HepG2 (cell line): ENCODE data around the gene CACNA2D3. TPM values are rescaled to one million over a fixed set of nuclear protein-coding genes. Genes with fewer than 3 reads are reported as not detected.

Experiments used
- ATAC-seq: fragments of 200-7000 bp; cut with Tn5 transposase; 3 replicates; pipeline ENCODE4 v1.9.1; 2020; ENCODE audit warnings: mild to moderate bottlenecking, moderate library complexity
- BruUV-seq: library from RNA; stranded (reverse); fragments of 400-500 nt; replicated peaks from 2 replicates; lab custom pipeline; 2021; lab: Mats Ljungman, UMichigan
- CTCF ChIA-PET: fragments of 300-600 bp; formaldehyde crosslinking; extraction: SDS; loops from one replicate; lab custom pipeline; 2021; ENCODE audit warnings: low total read pairs, inconsistent platforms, low intra/inter-chr PET ratio; lab: Yijun Ruan, JAX
- POLR2A ChIA-PET: fragments of 350-600 bp; sonication (Branson Sonifier 250); formaldehyde crosslinking; loops from one replicate; lab custom pipeline; 2020; ENCODE audit warnings: antibody characterized with exemption, inconsistent platforms; lab: Yijun Ruan, JAX
- DNase-seq: peaks from one replicate; pipeline ENCODE4 v3.0.0-alpha.2; 2015; ENCODE audit warnings: low spot score
- FAIRE-seq: peaks from 3 replicates; lab custom pipeline; 2011; peaks lifted over from hg19 to GRCh38; lab: Jason Lieb, UNC
- H2AFZ ChIP-seq: one replicate; pipeline ENCODE4 v1.6.1; 2011; ENCODE audit warnings: low read length, inconsistent platforms
- H3K27ac ChIP-seq: fragments of 300-600 bp; 3 replicates; pipeline ENCODE4 v1.8.0; 2011; ENCODE audit warnings: mixed run types, mild to moderate bottlenecking, mixed read lengths, low read length, inconsistent platforms; ENCODE audit not compliant: insufficient read depth; ENCODE audit errors: extremely low read length
- H3K27me3 ChIP-seq, 2 experiments: fragments of 200-600 bp in 1 of 2; 2 replicates in 1 of 2; 3 replicates in 1 of 2; pipeline versions ENCODE4 v1.6.0 to v1.8.0; 2011; ENCODE audit warnings: low read length in 2 of 2, mild to moderate bottlenecking in 2 of 2, moderate library complexity in 2 of 2, inconsistent platforms in 1 of 2; ENCODE audit not compliant: insufficient read depth in 2 of 2, control insufficient read depth in 1 of 2
- H3K36me3 ChIP-seq, 2 experiments: fragments of 200-600 bp in 1 of 2; replicated peaks in 1 of 2; 2 replicates in 1 of 2; 3 replicates in 1 of 2; pipeline versions ENCODE4 v1.5.1 to v1.8.0; 2011; ENCODE audit warnings: low read length in 2 of 2, inconsistent platforms in 1 of 2; ENCODE audit not compliant: insufficient read depth in 2 of 2, control insufficient read depth in 1 of 2
- H3K4me1 ChIP-seq: 2 replicates; pipeline ENCODE4 v1.5.1; 2012; ENCODE audit warnings: low read length, inconsistent platforms; ENCODE audit not compliant: insufficient read depth
- H3K4me2 ChIP-seq: 2 replicates; pipeline ENCODE4 v1.6.0; 2011; ENCODE audit warnings: low read depth, low read length, inconsistent platforms
- H3K4me3 ChIP-seq, 3 experiments: fragments of 200-600 bp in 1 of 3; sonication (generic), shearing (Covaris generic) in 1 of 3; replicated peaks in 1 of 3; 2 replicates each; pipeline ENCODE4 v1.5.1; 2011 to 2016; ENCODE audit warnings: low read length in 3 of 3, inconsistent platforms in 2 of 3, low read depth in 2 of 3, mild to moderate bottlenecking in 2 of 3, control low read depth in 1 of 3, mixed read lengths in 1 of 3; ENCODE audit not compliant: insufficient read depth in 1 of 3
- H3K79me2 ChIP-seq: one replicate; pipeline ENCODE4 v1.6.1; 2011; ENCODE audit warnings: low read length, inconsistent platforms; ENCODE audit not compliant: insufficient read depth
- H3K9ac ChIP-seq: 2 replicates; pipeline ENCODE4 v1.6.0; 2011; ENCODE audit warnings: mild to moderate bottlenecking, low read depth, low read length, inconsistent platforms; ENCODE audit not compliant: insufficient read depth
- H3K9me3 ChIP-seq: 2 replicates; pipeline ENCODE4 v1.5.1; 2012; ENCODE audit warnings: mild to moderate bottlenecking, low read length
- H4K20me1 ChIP-seq: 2 replicates; pipeline ENCODE4 v1.6.0; 2011; ENCODE audit warnings: inconsistent platforms, mild to moderate bottlenecking, low read length, moderate library complexity; ENCODE audit not compliant: insufficient read depth
- ATF3 ChIP-seq: sonication (generic); formaldehyde crosslinking; IDR thresholded peaks from 2 replicates; pipeline ENCODE4 v1.4.0; 2020; ENCODE audit warnings: missing genetic modification reagents
- CEBPB ChIP-seq: IDR thresholded peaks from 2 replicates; pipeline ENCODE4 v1.6.1; 2011; ENCODE audit warnings: low read depth, low read length, improper control_type of control experiment, borderline replicate concordance
- GLMP ChIP-seq: sonication (generic); formaldehyde crosslinking; IDR thresholded peaks from 2 replicates; pipeline ENCODE4 v1.9.0; 2021; ENCODE audit warnings: missing genetic modification reagents, mild to moderate bottlenecking, borderline replicate concordance
- GTF3A ChIP-seq: sonication (generic); formaldehyde crosslinking; conservative IDR thresholded peaks from 2 replicates; pipeline ENCODE4 v1.4.0; 2020; ENCODE audit warnings: mild to moderate bottlenecking, missing genetic modification reagents
- MIXL1 ChIP-seq: IDR thresholded peaks from 2 replicates; pipeline ENCODE4 v1.6.1; 2016
- NR1H2 ChIP-seq: sonication (generic); formaldehyde crosslinking; IDR thresholded peaks from 2 replicates; pipeline ENCODE4 v1.8.1; 2022; ENCODE audit warnings: low read depth, missing genetic modification reagents, borderline replicate concordance
- POGZ ChIP-seq: sonication (generic); formaldehyde crosslinking; IDR thresholded peaks from 2 replicates; pipeline ENCODE4 v1.4.0; 2020; ENCODE audit warnings: mild to moderate bottlenecking, missing genetic modification reagents
- REXO4 ChIP-seq: sonication (generic); formaldehyde crosslinking; IDR thresholded peaks from 2 replicates; pipeline ENCODE4 v1.8.0; 2022; ENCODE audit warnings: missing genetic modification reagents, mild to moderate bottlenecking, borderline replicate concordance
- ZMYM2 ChIP-seq: sonication (generic); formaldehyde crosslinking; IDR thresholded peaks from 2 replicates; pipeline ENCODE4 v1.8.0; 2022; ENCODE audit warnings: mild to moderate bottlenecking, missing genetic modification reagents
- ZNF460 ChIP-seq: sonication (generic); formaldehyde crosslinking; IDR thresholded peaks from 2 replicates; pipeline ENCODE4 v1.5.1; 2020; ENCODE audit warnings: missing genetic modification reagents, mild to moderate bottlenecking, borderline replicate concordance
- WGBS: methylation state at CpG from one replicate; pipeline ENCODE4 v1.1.6; 2017; ENCODE audit warnings: low lambda C conversion rate; 5-methylcytosine and 5-hydroxymethylcytosine counted together
- in situ Hi-C: cut with HindIII; loops from 2 replicates; pipeline ENCODE4 v1.10.0; 2017; ENCODE audit warnings: low pct_unique_long_range_greater_than_20kb; ENCODE audit not compliant: extremely low pct_ligation_motif_present
- intact Hi-C: fragments of 100-400 bp; cut with micrococcal nuclease; formaldehyde crosslinking; loops from one replicate; pipeline ENCODE4 v1.10.0; 2022; ENCODE audit not compliant: unreplicated experiment
- polyA plus RNA-seq, 8 experiments: library from polyadenylated mRNA; depleted of rRNA in 3 of 8; stranded (reverse) in 7 of 8; unstranded in 1 of 8; fragments of >200 nt; fragmentation: Illumina TruSeq in 4 of 8; extraction: Trizol in 4 of 8; gene quantifications; 2 replicates each; pipeline versions ENCODE4 v1.2.1 to v1.2.3, GENCODE V29; 2011 to 2016; ENCODE audit warnings: low read depth in 4 of 8, missing spikeins in 1 of 8, mixed read lengths in 1 of 8; ENCODE audit not compliant: insufficient read depth in 1 of 8
- total RNA-seq, 5 experiments: library from RNA; depleted of rRNA; stranded (reverse); fragments of >200 nt; fragmentation: Illumina TruSeq; extraction: Trizol; gene quantifications; 2 replicates each; pipeline ENCODE4 v1.2.3, GENCODE V29; 2016; ENCODE audit warnings: low read depth in 1 of 5

The CACNA2D3 gene
- total and polyA plus RNA-seq, 2 of the 13 experiments (the other 11 are each of a cell fraction or from before 2014, with no cell fraction given) = not detected

GRCh38 chr3:54514006-54514405, 391.7 kb downstream of the CACNA2D3 start:
- H3K36me3 ChIP-seq = no peaks in the 10 kb centered on the region
- H3K9me3 ChIP-seq = no peaks in the 10 kb centered on the region
- H3K27me3 ChIP-seq = peaks cover 0 to 6% of the 10 kb centered on the region in 2 experiments; a peak in 3 of 5 replicates
- H4K20me1 ChIP-seq = no peaks in the 10 kb centered on the region
- no peak overlapping the region for H3K4me2 ChIP-seq
- no peak overlapping the region for H3K4me3 ChIP-seq
- FAIRE-seq = no peak
- H3K79me2 ChIP-seq = no peaks in the 10 kb centered on the region
- no peak for DNase-seq
- intact Hi-C loops (no loop called here), in situ Hi-C loops (no loop called here)
- no peaks in the 10 kb centered on the region for H3K4me1 ChIP-seq
- WGBS = 22% methylated on average over 2 of the region's 2 CpGs
- ChIA-PET CTCF (no interaction called here), POLR2A (no interaction called here)
- BruUV-seq = no TSS peak
- H3K9ac ChIP-seq = no peak overlapping the region
- no peak overlapping the region for H2AFZ ChIP-seq
- ATAC-seq = no peak
- no peak overlapping the region for H3K27ac ChIP-seq
- TF ChIP-seq ZMYM2 (CRISPR knock-in tag) (no peak), GLMP (CRISPR knock-in tag) (no peak), NR1H2 (CRISPR knock-in tag) (no peak), POGZ (CRISPR knock-in tag) (no peak), ATF3 (CRISPR knock-in tag) (no peak), ZNF460 (CRISPR knock-in tag) (no peak), MIXL1 (no peak), CEBPB (no peak), REXO4 (CRISPR knock-in tag) (no peak), GTF3A (CRISPR knock-in tag) (no peak)
